K562 (cell line): ENCODE results near the gene PDK3. TPM values are rescaled to one million over a fixed set of nuclear protein-coding genes. Genes with fewer than 3 reads are reported as not detected.

ENCODE experiments used
- ATAC-seq: fragments of 200-7000 bp; cut with Tn5 transposase; 3 replicates; pipeline ENCODE4 v1.9.1; 2020; ENCODE audit warnings: moderate library complexity
- BruUV-seq: library from RNA; stranded (reverse); fragments of 400-500 nt; replicated peaks from 2 replicates; lab custom pipeline; 2021; lab: Mats Ljungman, UMichigan
- CTCF ChIA-PET: fragments of 300-600 bp; formaldehyde crosslinking; extraction: SDS; loops from one replicate; lab custom pipeline; 2021; ENCODE audit warnings: low intra/inter-chr PET ratio; lab: Yijun Ruan, JAX
- POLR2A ChIA-PET: fragments of 300-600, 350-650 bp; sonication (Branson Sonifier 250); formaldehyde crosslinking; extraction: SDS; loops from one replicate; lab custom pipeline; 2021; ENCODE audit warnings: antibody characterized with exemption, inconsistent platforms; lab: Yijun Ruan, JAX
- DNase-seq, 4 experiments: peaks; one replicate each; pipeline versions ENCODE4 v3.0.0 to v3.0.0-alpha.2; 2011 to 2018; ENCODE audit warnings: low spot score in 3 of 4, mixed read lengths in 3 of 4; ENCODE audit errors: extremely low read depth in 1 of 4
- FAIRE-seq: peaks from 2 replicates; lab custom pipeline; 2011; peaks lifted over from hg19 to GRCh38; lab: Jason Lieb, UNC
- H2AFZ ChIP-seq: 2 replicates; pipeline ENCODE4 v1.6.0; 2011; ENCODE audit warnings: low read depth, low read length, control low read depth, inconsistent platforms
- H3K27ac ChIP-seq: fragments of 200-600 bp; 3 replicates; pipeline ENCODE4 v1.8.0; 2011; ENCODE audit warnings: low read depth, mild to moderate bottlenecking, control low read depth, inconsistent platforms, low read length, moderate library complexity, mixed read lengths; ENCODE audit errors: extremely low read depth
- H3K27me3 ChIP-seq, 2 experiments: fragments of 300-600 bp in 1 of 2; 2 replicates in 1 of 2; 3 replicates in 1 of 2; pipeline versions ENCODE4 v1.6.0 to v1.8.0; 2011; ENCODE audit warnings: inconsistent platforms in 2 of 2, low read length in 2 of 2, mild to moderate bottlenecking in 1 of 2, mixed read lengths in 1 of 2, moderate library complexity in 1 of 2; ENCODE audit not compliant: control insufficient read depth in 2 of 2, insufficient read depth in 2 of 2
- H3K36me3 ChIP-seq: fragments of 300-600 bp; 3 replicates; pipeline ENCODE4 v1.8.0; 2011; ENCODE audit warnings: mild to moderate bottlenecking, low read length, inconsistent platforms; ENCODE audit not compliant: control insufficient read depth, insufficient read depth
- H3K4me1 ChIP-seq, 2 experiments: fragments of 200-600 bp in 1 of 2; replicated peaks in 1 of 2; 2 replicates in 1 of 2; 3 replicates in 1 of 2; pipeline versions ENCODE4 v1.5.1 to v1.8.0; 2011; ENCODE audit warnings: inconsistent platforms in 2 of 2, low read length in 2 of 2, mild to moderate bottlenecking in 1 of 2, mixed read lengths in 1 of 2, moderate library complexity in 1 of 2; ENCODE audit not compliant: control insufficient read depth in 2 of 2, insufficient read depth in 2 of 2
- H3K4me2 ChIP-seq: 2 replicates; pipeline ENCODE4 v1.6.1; 2011; ENCODE audit warnings: low read length, control low read depth, inconsistent platforms, mixed read lengths; ENCODE audit not compliant: insufficient read depth
- H3K4me3 ChIP-seq: fragments of 200-600 bp; sonication (generic), shearing (Covaris generic); 2 replicates; pipeline ENCODE4 v1.5.1; 2016; ENCODE audit warnings: control low read depth, inconsistent platforms
- H3K79me2 ChIP-seq: fragments of 200-600 bp; 3 replicates; pipeline ENCODE4 v1.8.0; 2011; ENCODE audit warnings: low read length, inconsistent platforms; ENCODE audit not compliant: control insufficient read depth, insufficient read depth
- H3K9ac ChIP-seq, 2 experiments: 2 replicates each; pipeline versions ENCODE4 v1.6.0 to v1.6.1; 2011; ENCODE audit warnings: low read depth in 2 of 2, low read length in 2 of 2, control low read depth in 1 of 2, inconsistent platforms in 1 of 2, mild to moderate bottlenecking in 1 of 2, mixed read lengths in 1 of 2; ENCODE audit not compliant: insufficient read depth in 1 of 2
- H3K9me1 ChIP-seq: one replicate; pipeline ENCODE4 v1.6.0; 2011; ENCODE audit warnings: inconsistent platforms, mild to moderate bottlenecking, low read length, moderate library complexity; ENCODE audit not compliant: control insufficient read depth, insufficient read depth
- H3K9me3 ChIP-seq: replicated peaks from 2 replicates; pipeline ENCODE4 v1.5.1; 2011; ENCODE audit warnings: low read depth, low read length, inconsistent platforms; ENCODE audit not compliant: control insufficient read depth, insufficient read depth
- H4K20me1 ChIP-seq: replicated peaks from 2 replicates; pipeline ENCODE4 v1.6.1; 2011; ENCODE audit warnings: low read length, inconsistent platforms, mixed read lengths; ENCODE audit not compliant: control insufficient read depth, insufficient read depth
- ATF2 ChIP-seq: sonication (generic); formaldehyde crosslinking; IDR thresholded peaks from 2 replicates; pipeline ENCODE4 v1.8.1; 2022; ENCODE audit warnings: missing genetic modification reagents
- CSDE1 ChIP-seq, 2 experiments: fragments of 450-650 bp; IDR thresholded peaks; 2 replicates each; pipeline ENCODE4 v1.6.1; 2016; ENCODE audit warnings: mild to moderate bottlenecking in 1 of 2
- JUNB ChIP-seq: fragments of 450-650 bp; formaldehyde crosslinking; conservative IDR thresholded peaks from 2 replicates; pipeline ENCODE4 v1.4.0; 2020; ENCODE audit warnings: mild to moderate bottlenecking
- KDM4B ChIP-seq, 2 experiments: fragments of 450-650 bp in 1 of 2; sonication (generic) in 1 of 2; IDR thresholded peaks; 2 replicates each; pipeline ENCODE4 v1.6.1; 2016 to 2017; ENCODE audit warnings: borderline replicate concordance in 2 of 2, antibody characterized with exemption in 1 of 2, low read depth in 1 of 2, mild to moderate bottlenecking in 1 of 2
- MAFF ChIP-seq: IDR thresholded peaks from 2 replicates; pipeline ENCODE4 v1.6.1; 2012; ENCODE audit warnings: low read length, improper control_type of control experiment
- POLR2A ChIP-seq: fragments of 450-650 bp; conservative IDR thresholded peaks from 2 replicates; pipeline ENCODE4 v1.6.1; 2016
- SIN3B ChIP-seq: fragments of 450-650 bp; IDR thresholded peaks from 2 replicates; pipeline ENCODE4 v1.6.1; 2017; ENCODE audit warnings: low read depth, mild to moderate bottlenecking, moderate library complexity
- SIRT6 ChIP-seq: IDR thresholded peaks from one replicate; pipeline ENCODE4 v1.6.1; 2012; ENCODE audit warnings: low read depth, mild to moderate bottlenecking, control low read depth, inconsistent platforms, low read length, moderate library complexity
- ZBTB43 ChIP-seq: sonication (generic); formaldehyde crosslinking; IDR thresholded peaks from 2 replicates; pipeline ENCODE4 v1.8.0; 2023; ENCODE audit warnings: mild to moderate bottlenecking, missing genetic modification reagents
- ZKSCAN8 ChIP-seq: fragments of 200-800 bp; sonication (Bioruptor generic); IDR thresholded peaks from 2 replicates; pipeline ENCODE4 v1.6.1; 2016; ENCODE audit warnings: missing genetic modification characterization, missing compliant biosample characterization
- ZNF512 ChIP-seq: IDR thresholded peaks from 2 replicates; pipeline ENCODE4 v1.6.1; 2016; ENCODE audit warnings: missing genetic modification characterization, missing compliant biosample characterization
- ZNF655 ChIP-seq: fragments of 250-450 bp; sonication (Bioruptor Pico); IDR thresholded peaks from 2 replicates; pipeline ENCODE4 v1.5.0; 2021
- ZSCAN29 ChIP-seq: fragments of 450-650 bp; IDR thresholded peaks from 2 replicates; pipeline ENCODE4 v1.6.1; 2017
- WGBS: fragments of 100-300 bp; shearing (Covaris generic); methylation state at CpG from one replicate; pipeline ENCODE4 v1.1.6; 2016; ENCODE audit warnings: low coverage, mixed read lengths; ENCODE audit not compliant: insufficient coverage; ENCODE audit errors: missing lambda C conversion rate; 5-methylcytosine and 5-hydroxymethylcytosine counted together
- in situ Hi-C: fragments of 300-500 bp; cut with MboI; formaldehyde crosslinking; loops from 4 replicates; pipeline ENCODE4 v1.15.0; 2018; ENCODE audit warnings: inconsistent platforms, mixed read lengths
- intact Hi-C: fragments of 100-400 bp; cut with micrococcal nuclease; formaldehyde crosslinking; loops from 2 replicates; pipeline ENCODE4 v1.14.2; 2022
- polyA plus RNA-seq, 8 experiments: library from polyadenylated mRNA; depleted of rRNA in 4 of 8; stranded (reverse) in 5 of 8; unstranded in 3 of 8; fragments of >200 nt; fragmentation: Nextera tagmentation in 2 of 8; fragmentation: Illumina TruSeq in 1 of 8; extraction: Ambion mirVana in 2 of 8; extraction: Trizol in 1 of 8; gene quantifications; 2 replicates each; pipeline versions ENCODE4 v1.2.1 to v1.2.3, GENCODE V29; 2011 to 2014; ENCODE audit warnings: inconsistent platforms in 1 of 8, missing spikeins in 1 of 8
- total RNA-seq, 7 experiments: library from RNA; depleted of rRNA in 6 of 7; stranded (reverse); fragments of >200 nt in 6 of 7; fragmentation: Illumina TruSeq in 2 of 7; extraction: Trizol in 2 of 7; gene quantifications; 2 replicates each; pipeline versions ENCODE4 v1.2.1 to v1.2.3, GENCODE V29; 2011 to 2021; ENCODE audit warnings: low replicate concordance in 1 of 7

Gene PDK3
- total and polyA plus RNA-seq, 9 of the 15 experiments (the other 6 are each of a cell fraction or from before 2014, with no cell fraction given), result 0.20 to 4.9 (median 0.95) TPM

- H3K27me3 ChIP-seq, result peaks cover 0 to 3% of the 10 kb centered on the region in 2 experiments; a peak in 1 of 5 replicates
- no TSS peak for BruUV-seq
- H3K9me1 ChIP-seq, result no peaks in the 10 kb centered on the region
- no peak for FAIRE-seq
- intact Hi-C loops (no loop called here), in situ Hi-C loops (no loop called here)
- DNase-seq, result no peak
- WGBS, result 7% methylated on average over 4 of the region's 4 CpGs
- H3K36me3 ChIP-seq, result no peaks in the 10 kb centered on the region
- H3K4me2 ChIP-seq, result no peak overlapping the region
- H3K4me3 ChIP-seq, result no peak overlapping the region
- no peaks in the 10 kb centered on the region for H3K4me1 ChIP-seq
- CTCF ChIA-PET, result no interaction called here
- no peak overlapping the region for H3K27ac ChIP-seq
- no peak overlapping the region for H2AFZ ChIP-seq
- H3K9me3 ChIP-seq, result no peaks in the 10 kb centered on the region
- no peaks in the 10 kb centered on the region for H3K79me2 ChIP-seq
- H4K20me1 ChIP-seq, result no peaks in the 10 kb centered on the region
- POLR2A ChIA-PET, result no interaction called here
- no peak overlapping the region for H3K9ac ChIP-seq
- TF ChIP-seq SIRT6 (no peak), CSDE1 (IDR thresholded peaks at IDR 0.05) (no peak), ZKSCAN8 (no peak), JUNB (CRISPR knock-in tag) (no peak), POLR2A (no peak), ATF2 (CRISPR knock-in tag) (no peak), ZNF512 (tag) (no peak), MAFF (no peak), ZBTB43 (CRISPR knock-in tag) (no peak), ZSCAN29 (no peak), KDM4B (IDR thresholded peaks at IDR 0.05; ENCODE audit: borderline replicate concordance in 2 of 2, low read depth in 1 of 2) (no peak), SIN3B (no peak), ZNF655 (CRISPR knock-in tag) (no peak)
- no peak for ATAC-seq
Observed at GRCh38 chrX:24444645-24445044, 20.4 kb upstream of the PDK3 start.
